OCI-LY1 (cell line): ENCODE results near the gene NCAPD2.
"Not testable (repeated sequence)": the region's sequence is repeated elsewhere in the genome, so short reads cannot be mapped to it uniquely, and the experiment has no call there.

Experiments
- H2AFZ ChIP-seq: fragments of 200-600 bp; sonication (generic), shearing (Covaris generic); 2 replicates; pipeline ENCODE4 v1.6.0; 2014; ENCODE audit warnings: antibody characterized with exemption, mild to moderate bottlenecking, low read length
- H3F3A ChIP-seq: fragments of 200-600 bp; sonication (generic), shearing (Covaris generic); 2 replicates; pipeline ENCODE4 v1.6.0; 2014; ENCODE audit warnings: mild to moderate bottlenecking, antibody characterized with exemption, low read length, moderate library complexity; ENCODE audit not compliant: insufficient read depth
- H3K27ac ChIP-seq: fragments of 200-600 bp; sonication (generic); 2 replicates; pipeline ENCODE4 v1.5.1; 2014; ENCODE audit warnings: low read length, mixed run types, mild to moderate bottlenecking, low read depth; ENCODE audit not compliant: poor library complexity, severe bottlenecking
- H3K27me3 ChIP-seq: fragments of 200-600 bp; sonication (generic); 2 replicates; pipeline ENCODE4 v1.6.0; 2014; ENCODE audit warnings: antibody characterized with exemption, mild to moderate bottlenecking, low read length, moderate library complexity; ENCODE audit not compliant: insufficient read depth
- H3K36me3 ChIP-seq: fragments of 200-600 bp; sonication (generic); 2 replicates; pipeline ENCODE4 v1.6.1; 2014; ENCODE audit warnings: mild to moderate bottlenecking, antibody characterized with exemption, low read length, moderate library complexity, mixed read lengths; ENCODE audit not compliant: insufficient read depth
- H3K4me1 ChIP-seq: fragments of 200-600 bp; sonication (generic); 2 replicates; pipeline ENCODE4 v1.5.1; 2014; ENCODE audit warnings: mild to moderate bottlenecking, low read length, moderate library complexity; ENCODE audit not compliant: insufficient read depth, severe bottlenecking
- H3K4me2 ChIP-seq: fragments of 200-600 bp; sonication (generic), shearing (Covaris generic); 2 replicates; pipeline ENCODE4 v1.6.1; 2014; ENCODE audit warnings: low read length
- H3K4me3 ChIP-seq: fragments of 200-600 bp; sonication (generic); 2 replicates; pipeline ENCODE4 v1.5.1; 2014; ENCODE audit warnings: low read length, low read depth, mild to moderate bottlenecking, mixed read lengths; ENCODE audit not compliant: poor library complexity, severe bottlenecking
- H3K79me2 ChIP-seq: fragments of 200-600 bp; shearing (Covaris generic); 2 replicates; pipeline ENCODE4 v1.6.1; 2016; ENCODE audit warnings: mixed run types, low read length, mixed read lengths; ENCODE audit not compliant: insufficient read depth
- H3K9ac ChIP-seq: fragments of 200-600 bp; sonication (generic), shearing (Covaris generic); 2 replicates; pipeline ENCODE4 v1.6.1; 2014; ENCODE audit warnings: mild to moderate bottlenecking, low read length, mixed read lengths
- H3K9me2 ChIP-seq: fragments of 200-600 bp; sonication (generic), shearing (Covaris generic); 2 replicates; pipeline ENCODE4 v1.6.1; 2014; ENCODE audit warnings: low read depth, mild to moderate bottlenecking, low read length, mixed read lengths
- H3K9me3 ChIP-seq: fragments of 200-600 bp; shearing (Covaris generic); 2 replicates; pipeline ENCODE4 v1.6.1; 2014; ENCODE audit warnings: low read length, mixed read lengths
- H4K20me1 ChIP-seq: fragments of 200-600 bp; sonication (generic), shearing (Covaris generic); 2 replicates; pipeline ENCODE4 v1.6.0; 2016; ENCODE audit warnings: mild to moderate bottlenecking, low read length; ENCODE audit not compliant: insufficient read depth
- CTCF ChIP-seq: fragments of 200-600 bp; sonication (generic), shearing (Covaris generic); IDR thresholded peaks from 2 replicates; pipeline ENCODE4 v1.5.1; 2017; ENCODE audit warnings: mild to moderate bottlenecking, antibody characterized with exemption, low read length, moderate library complexity, mixed read lengths
- EZH2 ChIP-seq: fragments of 200-600 bp; sonication (generic), shearing (Covaris generic); IDR thresholded peaks from 2 replicates; pipeline ENCODE4 v1.8.0; 2017; ENCODE audit warnings: borderline replicate concordance, mixed run types, mild to moderate bottlenecking, antibody characterized with exemption, low read length, moderate library complexity, mixed read lengths

The NCAPD2 gene

GRCh38 chr12:6554168-6555017 lies 60.5 kb downstream of the NCAPD2 start:
- H3K9me3 ChIP-seq = no peaks in the 10 kb centered on the region
- TF ChIP-seq EZH2 = no peak
- TF ChIP-seq CTCF = peak; percentile 78
- no peaks in the 10 kb centered on the region for H4K20me1 ChIP-seq
- no peak overlapping the region for H2AFZ ChIP-seq
- H3K4me3 ChIP-seq = peak overlapping the region; percentile 89
- 0 out of 2 replicates have a peak, but pooled peaks cover 11% of the 10 kb centered on the region for H3K79me2 ChIP-seq
- H3K27ac ChIP-seq = peak overlapping the region; percentile 5
- H3K4me1 ChIP-seq = peaks cover 40% of the 10 kb centered on the region
- H3F3A ChIP-seq = 0 out of 2 replicates have a peak, but pooled peaks cover 4% of the 10 kb centered on the region
- H3K27me3 ChIP-seq = no peaks in the 10 kb centered on the region
- H3K9me2 ChIP-seq = no peaks in the 10 kb centered on the region
- H3K4me2 ChIP-seq = peak overlapping the region; percentile 94
- H3K9ac ChIP-seq = peak overlapping the region; percentile 79
- H3K36me3 ChIP-seq = peaks cover 41% of the 10 kb centered on the region

GRCh38 chr12:6555018-6555691 lies 61.3 kb downstream of the NCAPD2 start:
- peak overlapping the region; percentile 5 for H3K27ac ChIP-seq
- H3K36me3 ChIP-seq = peaks cover 44% of the 10 kb centered on the region
- peak overlapping the region; percentile 79 for H3K9ac ChIP-seq
- H3F3A ChIP-seq = 0 out of 2 replicates have a peak, but pooled peaks cover 4% of the 10 kb centered on the region
- 0 out of 2 replicates have a peak, but pooled peaks cover 11% of the 10 kb centered on the region for H3K79me2 ChIP-seq
- H3K9me3 ChIP-seq = no peaks in the 10 kb centered on the region
- peak overlapping the region; percentile 89 for H3K4me3 ChIP-seq
- no peaks in the 10 kb centered on the region for H4K20me1 ChIP-seq
- TF ChIP-seq EZH2 = no peak
- TF ChIP-seq CTCF = no peak
- no peaks in the 10 kb centered on the region for H3K27me3 ChIP-seq
- no peaks in the 10 kb centered on the region for H3K9me2 ChIP-seq
- peaks cover 40% of the 10 kb centered on the region for H3K4me1 ChIP-seq
- H3K4me2 ChIP-seq = peak overlapping the region; percentile 94
- H2AFZ ChIP-seq = no peak overlapping the region

GRCh38 chr12:6556496-6556817 lies 62.6 kb downstream of the NCAPD2 start:
- H3K4me1 ChIP-seq = peaks cover 40% of the 10 kb centered on the region
- H3K4me2 ChIP-seq = peak overlapping the region; percentile 29; the same call in 1 of the 2 replicates
- not testable (repeated sequence) for H2AFZ ChIP-seq, H3K27me3 ChIP-seq, H3K9me2 ChIP-seq, H3F3A ChIP-seq, H3K9me3 ChIP-seq, H3K27ac ChIP-seq, H4K20me1 ChIP-seq, H3K9ac ChIP-seq
- H3K79me2 ChIP-seq = 0 out of 2 replicates have a peak, but pooled peaks cover 11% of the 10 kb centered on the region
- H3K36me3 ChIP-seq = peaks cover 49% of the 10 kb centered on the region
- H3K4me3 ChIP-seq = peak overlapping the region; percentile 89
